NCI-H146 (cell line): ENCODE measurements around the gene WDR90.
"Not testable (repeated sequence)": the region's sequence is repeated elsewhere in the genome, so short reads cannot be mapped to it uniquely, and the experiment has no call there.

Experiments
- DNase-seq: peaks from one replicate; lab custom pipeline; 2025; lab: John Stamatoyannopoulos, UW

WDR90 gene

DNA sequence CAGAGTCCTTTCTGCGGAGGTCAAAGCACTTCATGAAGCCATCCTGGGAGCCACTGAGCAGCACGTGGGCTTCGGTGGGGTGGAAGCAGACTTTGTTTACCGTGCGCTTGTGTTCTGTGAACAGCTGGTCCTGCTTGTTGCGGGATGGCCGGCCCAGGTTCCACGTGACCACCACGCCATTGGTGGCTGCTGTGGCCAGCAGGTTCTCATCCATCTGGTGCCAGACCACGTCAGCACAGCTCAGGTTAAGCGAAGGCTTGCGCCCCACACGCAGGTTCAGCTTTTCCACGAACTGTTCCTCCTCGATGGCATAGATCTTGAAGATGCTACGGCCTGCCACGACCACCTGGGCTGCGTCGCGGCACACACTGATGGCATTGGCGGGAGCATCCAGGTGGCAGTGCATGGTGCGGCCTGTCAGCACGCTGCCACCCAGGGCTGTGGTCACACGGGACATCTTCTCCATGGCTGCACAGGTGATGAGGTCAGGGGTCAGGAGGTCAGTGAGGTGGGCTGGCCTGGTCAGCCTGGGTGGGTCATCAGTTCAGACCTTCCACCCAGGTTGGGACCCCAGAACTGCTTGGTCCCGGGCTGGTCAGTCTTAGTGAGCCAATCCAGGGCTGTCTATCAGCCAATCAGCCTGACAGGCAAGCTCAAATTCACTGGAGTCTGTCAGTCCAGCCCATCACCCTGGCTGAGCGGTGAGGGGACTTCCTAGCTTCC lies 40.2 kb downstream of the WDR90 start:
- no peak for DNase-seq

- not testable (repeated sequence) for DNase-seq
Observed at GRCh38 chr16:691242-691641, 42.1 kb downstream of the WDR90 start.

DNA sequence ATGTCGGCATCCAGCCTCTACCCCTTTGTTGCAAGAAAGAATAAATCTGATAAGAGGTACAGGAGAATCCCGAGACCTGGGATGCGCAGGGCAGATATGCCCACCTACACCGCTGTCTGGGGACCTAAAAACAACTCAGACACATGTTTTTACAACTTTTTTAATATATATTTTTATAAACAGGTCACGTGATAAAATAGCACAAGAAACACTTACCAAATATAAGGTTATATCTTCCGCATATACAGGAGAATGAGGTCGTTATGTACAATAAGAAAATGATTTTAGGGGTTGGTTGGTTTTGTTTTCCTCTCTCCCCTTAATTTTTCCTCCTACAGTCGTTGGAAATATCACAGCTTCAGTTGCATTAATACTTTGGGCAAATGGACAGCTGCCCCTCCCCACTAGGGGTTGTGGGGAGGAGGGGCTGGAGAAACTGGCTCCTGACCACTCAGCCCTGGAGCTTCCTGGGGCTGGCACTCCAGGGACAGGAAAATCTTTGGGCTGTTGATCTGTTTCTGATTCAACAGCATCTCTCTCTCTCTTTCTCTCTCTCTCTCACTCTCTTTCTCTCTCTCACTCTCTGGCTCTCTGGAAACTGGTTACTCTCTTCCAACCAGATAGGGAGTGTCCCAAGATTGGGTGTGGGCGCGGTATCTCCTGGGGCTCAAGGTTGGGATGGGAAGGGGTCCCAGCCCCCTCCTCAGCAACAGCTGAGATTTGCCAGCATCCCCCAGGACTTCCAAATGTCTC lies 43.4 kb downstream of the WDR90 start:
- DNase-seq: no peak

DNA sequence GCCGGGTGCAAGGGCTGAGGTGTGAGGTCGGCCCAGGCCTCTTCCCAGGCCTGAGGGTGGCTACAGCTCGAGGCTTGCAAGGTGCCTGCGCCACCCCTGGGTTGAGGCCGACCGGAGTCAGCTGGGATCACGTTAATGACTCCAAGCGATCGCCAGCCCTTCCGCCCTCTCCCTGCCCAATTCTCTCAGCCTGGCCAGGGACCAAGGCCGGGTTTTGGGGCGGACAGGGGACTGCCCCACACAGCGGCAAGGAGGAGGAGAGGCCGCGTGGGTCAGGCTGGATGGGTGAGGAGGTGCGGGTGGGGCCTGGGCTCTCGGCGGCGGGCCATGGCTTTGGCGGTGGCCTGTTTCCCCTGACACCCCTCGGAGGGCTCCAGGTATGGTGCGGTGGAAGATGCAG lies 44.2 kb downstream of the WDR90 start:
- no peak for DNase-seq

DNA sequence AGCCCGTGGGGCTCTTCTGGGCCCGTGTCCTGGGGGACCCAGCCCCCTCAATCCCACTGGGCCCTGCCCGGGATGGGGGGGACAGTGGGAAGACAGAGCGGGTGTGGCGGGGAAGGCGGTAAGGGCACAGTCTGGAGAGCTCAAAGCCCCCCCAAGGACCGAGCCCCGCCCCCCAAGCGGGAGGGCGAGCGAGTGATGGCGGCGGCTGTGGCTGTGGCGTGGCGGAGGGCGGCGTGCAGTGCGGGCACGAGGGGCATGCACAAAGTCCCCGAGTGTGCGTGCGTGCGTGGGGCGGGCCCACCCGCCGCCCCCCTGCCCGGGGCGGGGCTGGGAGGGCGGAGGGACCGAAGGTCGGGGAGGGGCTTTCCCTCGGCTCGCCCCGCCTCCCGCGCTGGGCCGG lies 44.6 kb downstream of the WDR90 start:
- no peak for DNase-seq

GRCh38 chr16:694187-694862 lies 45.2 kb downstream of the WDR90 start:
- DNase-seq: no peak

GRCh38 chr16:694863-695354 lies 45.7 kb downstream of the WDR90 start:
- no peak for DNase-seq

GRCh38 chr16:695355-696089 lies 46.4 kb downstream of the WDR90 start:
- peak; percentile 66 for DNase-seq

DNA sequence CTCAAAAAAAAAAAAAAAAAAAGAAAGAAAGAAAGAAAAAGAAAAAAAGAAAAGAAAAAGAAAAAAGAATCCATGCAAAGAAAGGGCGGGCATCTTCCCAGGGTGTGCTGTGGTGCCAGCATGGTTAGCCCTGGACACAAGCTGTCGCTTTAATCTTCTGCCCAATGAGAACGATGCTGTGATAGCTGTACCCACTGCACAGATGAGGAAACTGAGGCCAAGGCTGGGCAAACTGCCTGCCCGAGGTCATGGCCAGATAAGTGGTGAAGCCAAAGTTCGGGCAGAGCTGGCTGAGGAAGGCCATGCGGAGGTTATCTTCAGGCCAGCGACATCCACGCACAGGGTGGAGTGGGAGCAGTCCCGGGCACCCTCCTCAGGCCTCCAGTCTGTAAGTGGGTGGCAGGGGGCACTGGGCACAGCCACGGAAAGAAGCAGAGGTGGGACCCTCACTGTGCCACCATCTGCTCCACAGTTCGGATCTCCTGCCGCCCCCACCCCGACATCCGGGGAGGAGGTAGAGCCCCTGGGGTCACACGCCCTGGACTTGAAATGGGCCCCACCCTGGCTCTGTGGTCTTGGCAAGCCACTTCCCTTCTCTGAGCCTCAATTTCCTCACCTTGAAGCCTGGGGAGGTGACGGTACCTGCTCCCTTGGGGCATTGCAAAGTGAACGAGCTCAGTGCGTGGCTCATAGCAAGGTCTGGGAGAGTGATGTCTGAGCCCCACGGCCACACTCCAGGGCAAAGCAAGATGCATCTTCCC lies 49.9 kb downstream of the WDR90 start:
- DNase-seq: no peak

GRCh38 chr16:700684-701584 lies 51.8 kb downstream of the WDR90 start:
- DNase-seq: no peak

- no peak for DNase-seq
Observed at GRCh38 chr16:702341-702740, 53.2 kb downstream of the WDR90 start.

- DNase-seq: no peak
Observed at GRCh38 chr16:703406-703805, 54.2 kb downstream of the WDR90 start.

- DNase-seq: no peak
Observed at GRCh38 chr16:704047-704446, 54.9 kb downstream of the WDR90 start.

DNA sequence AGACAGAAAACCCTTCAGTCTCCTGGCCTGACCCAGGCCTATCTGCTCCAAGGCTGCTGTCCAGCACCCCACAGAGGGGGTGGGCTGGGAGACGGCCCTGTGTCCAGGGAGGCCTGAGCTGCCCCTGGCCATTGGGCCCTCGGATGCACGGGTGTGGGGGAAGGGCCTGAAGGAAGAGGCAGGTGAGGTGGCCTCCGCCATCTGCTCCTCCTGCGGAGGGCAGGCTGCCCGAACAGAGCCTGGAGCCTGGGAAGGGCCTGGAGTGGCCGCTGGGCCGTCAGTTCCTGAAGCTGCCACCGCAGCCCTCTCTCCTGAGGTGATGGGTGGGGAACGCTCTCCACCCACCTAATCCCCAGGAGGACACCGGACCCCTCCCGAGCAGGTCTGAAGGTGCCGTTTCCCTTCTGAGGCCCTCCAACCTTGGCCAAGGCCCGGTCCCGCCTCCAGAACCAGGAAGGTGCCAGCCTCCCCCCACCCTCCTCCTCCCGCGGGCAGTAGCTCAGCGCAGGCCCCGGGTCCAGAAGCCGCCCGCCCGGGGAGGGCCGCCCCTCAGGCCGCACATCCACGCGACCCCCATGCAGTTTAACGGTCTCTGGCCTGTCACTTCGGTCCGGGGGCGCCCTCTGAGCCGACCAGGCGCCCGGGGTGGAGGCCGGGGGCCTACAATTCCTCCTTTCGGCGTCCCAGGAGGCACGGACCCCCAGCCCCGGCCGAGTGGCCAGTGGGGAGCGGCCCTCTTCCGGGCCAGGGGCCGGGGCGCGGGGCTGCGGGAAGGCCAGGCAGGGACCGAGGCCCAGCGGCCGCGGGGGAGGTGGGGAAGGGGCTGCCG lies 55.6 kb downstream of the WDR90 start:
- DNase-seq: peak; percentile 59

- DNase-seq: peak; percentile 88
Observed at GRCh38 chr16:705431-706188, 56.4 kb downstream of the WDR90 start, which contains the start of gene FBXL16. Gene FBXL16 (minus strand): TSS chr16:705801. CDS start chr16:697405, 8,396 bp downstream.

- peak; percentile 66 for DNase-seq
Observed at GRCh38 chr16:706189-707061, 57.3 kb downstream of the WDR90 start.

DNA sequence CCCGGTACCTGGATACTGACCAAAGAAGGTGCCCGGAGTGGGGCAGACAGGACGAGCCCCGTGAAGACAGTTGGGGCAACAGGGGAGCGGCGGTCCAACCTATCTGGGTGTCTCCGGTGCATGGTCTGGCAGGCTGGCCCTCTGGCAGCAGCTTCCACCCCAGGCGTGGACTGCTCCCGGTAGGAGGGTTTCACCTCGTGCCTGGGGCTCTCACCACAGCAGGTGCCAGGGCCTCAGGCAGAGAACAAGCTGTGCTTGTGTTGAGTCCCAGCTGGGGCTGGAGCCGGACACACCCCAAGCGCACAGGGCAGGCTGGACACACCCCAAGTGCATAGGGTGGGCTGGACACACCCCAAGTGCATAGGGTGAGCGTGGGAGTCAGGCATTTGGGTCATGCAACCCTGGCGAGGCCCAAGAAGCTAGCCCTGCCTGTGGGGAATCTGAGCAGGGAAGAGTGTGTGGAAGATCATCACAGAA lies 57.9 kb downstream of the WDR90 start:
- peak; percentile 89 for DNase-seq
